Testis (tissue), 3 donors: ENCODE data around the gene ARHGAP35. TPM values are rescaled to one million over a fixed set of nuclear protein-coding genes. Genes with fewer than 3 reads are reported as not detected.

Experiments
- DNase-seq: peaks from one replicate; pipeline ENCODE4 v3.0.0-alpha.2; 2019
- H3K27ac ChIP-seq, 2 donors: fragments of 200-600 bp; sonication (generic); one replicate each; pipeline ENCODE4 v1.5.1; 2019
- H3K27me3 ChIP-seq: fragments of 200-600 bp; sonication (generic); one replicate; pipeline ENCODE4 v1.5.1; 2019
- H3K36me3 ChIP-seq: fragments of 200-600 bp; sonication (generic); one replicate; pipeline ENCODE4 v1.5.1; 2017; ENCODE audit warnings: low read depth; ENCODE audit errors: missing control alignments
- H3K4me1 ChIP-seq: fragments of 200-600 bp; sonication (generic); one replicate; pipeline ENCODE4 v1.5.1; 2019
- H3K4me3 ChIP-seq, 2 donors: fragments of 200-600 bp; sonication (generic); one replicate each; pipeline ENCODE4 v1.5.1; 2017 to 2019
- H3K9me3 ChIP-seq: fragments of 200-600 bp; sonication (generic); one replicate; pipeline ENCODE4 v1.5.1; 2017
- POLR2A ChIP-seq: fragments of 450-650 bp; IDR thresholded peaks from one replicate; pipeline ENCODE4 v1.6.1; 2017; ENCODE audit warnings: antibody characterized with exemption, mild to moderate bottlenecking, moderate library complexity
- WGBS, 2 donors: methylation state at CpG; one replicate each; pipeline ENCODE4 v1.1.5; 2018; 5-methylcytosine and 5-hydroxymethylcytosine counted together
- intact Hi-C: fragments of 100-400 bp; cut with DNase I; formaldehyde crosslinking; loops from one replicate; pipeline ENCODE4 v1.15.1; 2023; ENCODE audit warnings: low total_unique reads
- polyA plus RNA-seq: library from polyadenylated mRNA; stranded (reverse); fragments of 350-450 nt; fragmentation: Illumina TruSeq; extraction: RNeasy Lipid Tissue Mini Kit (QIAGEN cat#74804); gene quantifications from one replicate; pipeline ENCODE4 v1.2.3, GENCODE V29; 2014; ENCODE audit warnings: low read depth, low replicate concordance; ENCODE audit not compliant: insufficient read depth
- total RNA-seq, 2 donors: library from RNA; depleted of rRNA; stranded (reverse); fragments of >200 nt; gene quantifications; one replicate each; pipeline ENCODE4 v1.2.3, GENCODE V29; 2016
- TF ChIP-seq, protein P1 (sequence below), 3 experiments: fragments of 450-650 bp in 2 of 3; fragments of 200-600 bp in 1 of 3; sonication (generic) in 1 of 3; IDR thresholded peaks; one replicate each; pipeline ENCODE4 v1.5.1; 2016 to 2019; ENCODE audit warnings: antibody characterized with exemption in 3 of 3, mild to moderate bottlenecking in 2 of 3, moderate library complexity in 1 of 3

Gene ARHGAP35
- total and polyA plus RNA-seq, 3 donors from 2014 or later: 71.9 to 155 (median 112) TPM

DNA sequence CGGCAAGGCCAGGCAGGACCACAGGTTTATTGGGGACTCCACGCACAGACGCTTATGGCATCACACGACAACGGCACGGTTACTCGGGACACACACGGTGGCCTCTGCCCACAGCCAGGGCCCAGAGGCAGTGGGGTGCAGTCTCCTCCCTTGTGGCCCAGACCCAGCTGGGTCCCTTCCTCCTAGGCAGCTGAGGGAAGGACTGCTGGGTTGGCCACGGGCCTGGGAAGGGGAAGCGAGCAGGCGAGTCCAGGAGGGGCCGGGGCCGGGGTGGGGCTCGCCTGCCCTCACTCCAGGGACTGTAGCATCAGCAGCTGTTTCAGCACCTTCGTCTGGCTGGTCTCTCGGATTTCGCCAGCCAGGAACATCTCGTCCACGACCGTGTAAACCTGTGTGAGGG, 22.6 kb upstream of the ARHGAP35 start:
- no peak for TF ChIP-seq POLR2A
- TF ChIP-seq, protein P1, sequence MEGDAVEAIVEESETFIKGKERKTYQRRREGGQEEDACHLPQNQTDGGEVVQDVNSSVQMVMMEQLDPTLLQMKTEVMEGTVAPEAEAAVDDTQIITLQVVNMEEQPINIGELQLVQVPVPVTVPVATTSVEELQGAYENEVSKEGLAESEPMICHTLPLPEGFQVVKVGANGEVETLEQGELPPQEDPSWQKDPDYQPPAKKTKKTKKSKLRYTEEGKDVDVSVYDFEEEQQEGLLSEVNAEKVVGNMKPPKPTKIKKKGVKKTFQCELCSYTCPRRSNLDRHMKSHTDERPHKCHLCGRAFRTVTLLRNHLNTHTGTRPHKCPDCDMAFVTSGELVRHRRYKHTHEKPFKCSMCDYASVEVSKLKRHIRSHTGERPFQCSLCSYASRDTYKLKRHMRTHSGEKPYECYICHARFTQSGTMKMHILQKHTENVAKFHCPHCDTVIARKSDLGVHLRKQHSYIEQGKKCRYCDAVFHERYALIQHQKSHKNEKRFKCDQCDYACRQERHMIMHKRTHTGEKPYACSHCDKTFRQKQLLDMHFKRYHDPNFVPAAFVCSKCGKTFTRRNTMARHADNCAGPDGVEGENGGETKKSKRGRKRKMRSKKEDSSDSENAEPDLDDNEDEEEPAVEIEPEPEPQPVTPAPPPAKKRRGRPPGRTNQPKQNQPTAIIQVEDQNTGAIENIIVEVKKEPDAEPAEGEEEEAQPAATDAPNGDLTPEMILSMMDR (IDR thresholded peaks at IDR 0.05): no peak
- intact Hi-C loops: no loop called here
- H3K36me3 ChIP-seq: no peaks in the 10 kb centered on the region

DNA sequence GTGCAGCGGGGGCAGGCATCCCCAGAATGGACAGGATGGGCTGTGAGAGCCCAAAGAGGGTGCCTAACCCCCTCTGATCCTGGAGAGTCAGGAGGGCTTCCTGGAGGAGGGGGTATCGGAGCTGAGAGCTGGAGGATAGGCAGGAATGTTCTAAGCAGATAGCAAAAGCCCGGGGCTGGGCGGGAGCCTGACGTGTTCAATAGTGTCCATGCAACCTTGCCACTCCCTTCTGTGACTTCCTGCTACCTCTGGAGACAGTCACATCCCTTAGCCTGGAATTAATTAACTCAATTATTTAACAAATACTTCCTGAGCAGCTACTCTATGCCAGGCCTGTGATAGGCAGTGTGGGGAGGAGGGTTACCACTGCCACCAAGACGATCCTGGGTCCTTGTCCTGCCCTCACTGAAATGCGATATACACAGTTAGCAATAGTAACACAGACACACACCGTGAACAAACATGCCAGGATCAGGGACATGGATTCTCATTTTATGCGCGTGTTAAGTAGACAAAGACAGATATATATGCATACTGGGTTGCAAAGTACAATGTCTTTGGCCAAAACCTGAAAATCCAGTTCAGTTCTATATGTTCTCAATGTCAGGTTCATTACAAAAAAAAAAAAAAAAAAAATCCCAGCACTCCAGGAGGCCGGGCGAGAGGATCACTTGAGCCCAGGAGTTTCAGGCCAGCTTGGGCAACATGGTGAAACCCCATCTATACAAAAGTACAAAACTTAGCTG, 20.9 kb upstream of the ARHGAP35 start:
- H3K36me3 ChIP-seq: no peaks in the 10 kb centered on the region
- peak overlapping the region; percentile 19 to 61 for H3K27ac ChIP-seq
- H3K4me3 ChIP-seq: no peak overlapping the region
- WGBS, 2 donors: 81% methylated on average over 11 to 12 of the region's 12 CpGs
- H3K9me3 ChIP-seq: no peaks in the 10 kb centered on the region
- intact Hi-C loops: loop anchor here (5.0 kb wide), 1 partner anchor 83 kb away; no protein-coding TSS in a partner anchor
- no peaks in the 10 kb centered on the region for H3K4me1 ChIP-seq
- no peak for DNase-seq
- TF ChIP-seq, protein P1 (IDR thresholded peaks at IDR 0.05): no peak
- TF ChIP-seq POLR2A: no peak
- H3K27me3 ChIP-seq: no peaks in the 10 kb centered on the region

More for the DNA sequence above, 22.6 kb upstream of the ARHGAP35 start:
- Histone ChIP-seq H3K9me3 (no peaks in the 10 kb centered on the region), H3K27me3 (no peaks in the 10 kb centered on the region), H3K4me3 (no peak overlapping the region), H3K4me1 (no peaks in the 10 kb centered on the region), H3K27ac (no peak overlapping the region)
- 79 to 81% methylated on average over 5 to 20 of the region's 20 CpGs for WGBS, 2 donors
- no peak for DNase-seq

DNA sequence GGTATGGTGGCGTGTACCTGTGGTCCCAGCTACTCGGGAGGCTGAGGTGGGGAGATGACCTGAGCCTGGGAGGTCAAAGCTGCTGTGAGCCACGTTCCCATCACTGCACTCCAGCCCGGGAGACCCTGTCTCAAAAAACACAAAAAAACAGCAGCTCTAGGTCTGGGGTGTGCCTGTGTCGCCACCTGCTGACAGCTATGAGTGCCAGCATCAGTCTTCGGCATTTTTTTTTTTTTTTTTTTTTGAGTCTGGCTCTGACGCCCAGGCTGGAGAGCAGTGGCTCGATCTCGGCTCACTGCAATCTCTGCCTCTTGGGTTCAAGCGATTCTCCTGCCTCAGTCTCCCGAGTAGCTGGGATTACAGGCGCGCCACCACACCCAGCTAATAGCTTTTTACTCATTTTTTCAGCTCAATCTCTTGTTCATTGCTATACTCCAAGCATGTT, 20.3 kb upstream of the ARHGAP35 start:
- Histone ChIP-seq H3K9me3 (no peaks in the 10 kb centered on the region), H3K4me3 (no peak overlapping the region), H3K27ac (peak overlapping the region; percentile 19 to 61), H3K36me3 (no peaks in the 10 kb centered on the region), H3K27me3 (no peaks in the 10 kb centered on the region), H3K4me1 (no peaks in the 10 kb centered on the region)
- WGBS, 2 donors: 24 to 27% methylated on average over 13 of the region's 13 CpGs
- intact Hi-C loops: loop anchor here (5.0 kb wide), 1 partner anchor 83 kb away; no protein-coding TSS in a partner anchor
- DNase-seq: peak; percentile 68
- TF ChIP-seq, protein P1 (IDR thresholded peaks at IDR 0.05): peak; percentile 80 to 90 (median 81)
- TF ChIP-seq POLR2A: no peak

DNA sequence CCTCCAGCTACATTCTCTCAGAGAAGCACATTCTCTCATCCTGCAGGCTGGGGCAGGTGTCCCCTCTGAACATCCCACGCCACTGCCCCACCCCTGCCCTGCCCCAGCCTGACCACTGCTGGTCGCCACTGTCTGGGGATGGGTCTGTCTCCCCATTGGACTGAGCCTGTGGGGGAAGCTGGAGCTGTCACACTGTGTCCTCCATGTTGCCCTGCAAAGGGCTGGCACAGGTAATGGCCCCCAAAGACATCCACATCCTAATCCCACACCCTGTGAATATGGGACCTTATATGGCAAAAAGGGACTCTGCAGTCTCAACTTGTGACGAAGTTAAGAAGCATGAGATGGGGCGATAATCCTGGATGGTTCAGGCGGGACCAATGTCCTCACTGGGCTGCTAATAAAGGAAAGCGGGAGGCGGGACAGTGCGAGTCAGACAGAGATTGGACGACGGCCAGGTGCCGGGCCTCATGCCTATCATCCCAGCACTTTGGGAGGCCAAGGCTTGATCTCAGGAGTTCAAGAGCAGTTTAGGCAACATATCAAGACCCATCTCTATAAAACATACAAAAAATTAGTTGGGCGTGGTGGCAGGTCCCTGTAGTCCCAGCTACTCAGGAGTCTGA, 19.2 kb upstream of the ARHGAP35 start:
- Histone ChIP-seq H3K27me3 (no peaks in the 10 kb centered on the region), H3K36me3 (no peaks in the 10 kb centered on the region), H3K4me3 (no peak overlapping the region), H3K4me1 (no peaks in the 10 kb centered on the region), H3K27ac (peak overlapping the region in 1 of 2 donors; percentile 61), H3K9me3 (no peaks in the 10 kb centered on the region)
- DNase-seq: peak; percentile 81
- 58 to 84% methylated on average over 12 of the region's 12 CpGs for WGBS, 2 donors
- no peak for TF ChIP-seq POLR2A
- TF ChIP-seq, protein P1 (IDR thresholded peaks at IDR 0.05): no peak
- intact Hi-C loops: loop anchor here (5.0 kb wide), 1 partner anchor 84 kb away; no protein-coding TSS in a partner anchor
